Fibroblast of lung (primary cell): Measurements from ENCODE around the gene PIEZO2. TPM values are rescaled to one million over a fixed set of nuclear protein-coding genes. Genes with fewer than 3 reads are reported as not detected.

Source experiments
- DNase-seq, 2 donors: peaks; one replicate each; pipeline versions ENCODE4 v3.0.0 to v3.0.0-alpha.2; 2010; ENCODE audit warnings: low read depth in 2 of 2
- H2AFZ ChIP-seq: 2 replicates; pipeline ENCODE4 v1.5.1; 2012; ENCODE audit warnings: low read length, control low read depth, inconsistent platforms
- H3K27ac ChIP-seq: 2 replicates; pipeline ENCODE4 v1.5.1; 2011; ENCODE audit warnings: low read length, control low read depth; ENCODE audit not compliant: insufficient read depth
- H3K27me3 ChIP-seq: 2 replicates; pipeline ENCODE4 v1.5.1; 2011; ENCODE audit warnings: mild to moderate bottlenecking, low read length; ENCODE audit not compliant: control insufficient read depth, insufficient read depth
- H3K36me3 ChIP-seq: 2 replicates; pipeline ENCODE4 v1.5.1; 2011; ENCODE audit warnings: low read length; ENCODE audit not compliant: control insufficient read depth, insufficient read depth
- H3K4me1 ChIP-seq: 2 replicates; pipeline ENCODE4 v1.5.1; 2011; ENCODE audit warnings: low read length; ENCODE audit not compliant: control insufficient read depth, insufficient read depth; ENCODE audit errors: extremely low read depth
- H3K4me2 ChIP-seq: 2 replicates; pipeline ENCODE4 v1.5.1; 2011; ENCODE audit warnings: low read length, control low read depth; ENCODE audit not compliant: insufficient read depth; ENCODE audit errors: extremely low read depth
- H3K4me3 ChIP-seq, 4 experiments: fragments of 200-600 bp in 1 of 4; sonication (generic) in 1 of 4; replicated peaks in 1 of 4; 2 replicates each; pipeline ENCODE4 v1.5.1; 2011 to 2016; ENCODE audit warnings: low read length in 4 of 4, low read depth in 3 of 4, mild to moderate bottlenecking in 3 of 4, control low read depth in 2 of 4, inconsistent platforms in 1 of 4, mixed read lengths in 1 of 4; ENCODE audit not compliant: insufficient read depth in 1 of 4; ENCODE audit errors: control extremely low read depth in 1 of 4
- H3K79me2 ChIP-seq: 2 replicates; pipeline ENCODE4 v1.5.1; 2012; ENCODE audit warnings: mild to moderate bottlenecking, low read length, inconsistent platforms; ENCODE audit not compliant: control insufficient read depth, insufficient read depth
- H3K9ac ChIP-seq: 2 replicates; pipeline ENCODE4 v1.5.1; 2011; ENCODE audit warnings: mild to moderate bottlenecking, low read length, control low read depth; ENCODE audit not compliant: insufficient read depth
- H3K9me3 ChIP-seq: 2 replicates; pipeline ENCODE4 v1.5.1; 2012; ENCODE audit warnings: low read depth, low read length; ENCODE audit not compliant: control insufficient read depth, insufficient read depth
- H4K20me1 ChIP-seq: 2 replicates; pipeline ENCODE4 v1.5.1; 2011; ENCODE audit warnings: low read length; ENCODE audit not compliant: control insufficient read depth, insufficient read depth; ENCODE audit errors: extremely low read depth
- EZH2 ChIP-seq: IDR thresholded peaks from 2 replicates; pipeline ENCODE4 v1.5.1; 2012; ENCODE audit warnings: low read length, control low read depth, mild to moderate bottlenecking; ENCODE audit errors: missing control alignments
- polyA plus RNA-seq, 2 donors: library from polyadenylated mRNA; depleted of rRNA in 1 of 2; stranded (reverse) in 1 of 2; unstranded in 1 of 2; fragments of >200 nt; gene quantifications; 2 replicates each; pipeline ENCODE4 v1.2.1, GENCODE V29; 2011 to 2012; ENCODE audit warnings: missing spikeins in 1 of 2
- total RNA-seq: library from RNA; depleted of rRNA; stranded (reverse); fragments of >200 nt; gene quantifications from 2 replicates; pipeline ENCODE4 v1.2.1, GENCODE V29; 2014
- TF ChIP-seq, protein P1 (sequence below), 2 donors: IDR thresholded peaks in 1 of 2; conservative IDR thresholded peaks in 1 of 2; 1 replicate in 1 of 2; 2 replicates in 1 of 2; pipeline ENCODE4 v1.5.1; 2011 to 2012; ENCODE audit warnings: low read length in 2 of 2, control low read depth in 1 of 2, inconsistent platforms in 1 of 2, low read depth in 1 of 2, mild to moderate bottlenecking in 1 of 2

Gene PIEZO2
- total and polyA plus RNA-seq, 2 donors (not counting 1 experiment from before 2014, with no cell fraction given) = 1.2 to 6.6 TPM

DNA sequence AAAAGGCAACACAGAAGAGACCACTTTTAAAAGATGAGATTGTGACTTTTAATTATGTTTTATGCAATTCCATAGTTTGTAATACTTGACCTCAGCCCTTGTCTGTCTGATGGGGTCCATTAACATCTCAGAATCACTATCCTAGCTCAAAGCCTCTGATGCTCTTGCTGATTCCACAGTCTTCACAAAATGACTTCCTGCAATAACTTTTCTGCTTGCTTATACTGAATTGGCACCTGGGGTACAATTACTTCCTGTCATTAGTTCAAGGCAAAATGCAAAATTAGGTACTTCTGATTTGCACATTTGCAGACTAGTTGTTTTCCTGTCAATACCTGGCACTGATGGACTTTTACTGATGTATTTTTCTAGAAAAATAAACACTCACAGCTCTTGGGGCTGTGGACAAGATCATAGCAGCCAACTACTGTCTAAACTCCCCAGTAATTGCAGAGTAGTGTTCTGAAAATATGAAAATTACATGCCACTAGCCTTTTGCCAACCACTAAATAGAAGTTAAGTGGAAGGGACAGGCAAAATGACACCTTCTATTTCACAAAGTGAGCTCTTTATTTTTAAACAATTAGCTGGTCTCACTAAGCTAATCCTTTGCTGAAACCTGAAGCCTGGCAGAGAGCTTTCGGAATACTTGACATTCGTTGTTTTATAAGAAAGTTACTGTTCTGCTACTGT is 129.1 kb downstream of the PIEZO2 start:
- Histone ChIP-seq H3K4me2 (no peak overlapping the region), H2AFZ (no peak overlapping the region), H3K27me3 (no peaks in the 10 kb centered on the region), H3K79me2 (no peaks in the 10 kb centered on the region), H3K36me3 (no peaks in the 10 kb centered on the region), H3K9ac (no peak overlapping the region), H3K4me3 (no peak overlapping the region), H4K20me1 (no peaks in the 10 kb centered on the region), H3K27ac (no peak overlapping the region), H3K4me1 (no peaks in the 10 kb centered on the region), H3K9me3 (no peaks in the 10 kb centered on the region)
- TF ChIP-seq, protein P1, sequence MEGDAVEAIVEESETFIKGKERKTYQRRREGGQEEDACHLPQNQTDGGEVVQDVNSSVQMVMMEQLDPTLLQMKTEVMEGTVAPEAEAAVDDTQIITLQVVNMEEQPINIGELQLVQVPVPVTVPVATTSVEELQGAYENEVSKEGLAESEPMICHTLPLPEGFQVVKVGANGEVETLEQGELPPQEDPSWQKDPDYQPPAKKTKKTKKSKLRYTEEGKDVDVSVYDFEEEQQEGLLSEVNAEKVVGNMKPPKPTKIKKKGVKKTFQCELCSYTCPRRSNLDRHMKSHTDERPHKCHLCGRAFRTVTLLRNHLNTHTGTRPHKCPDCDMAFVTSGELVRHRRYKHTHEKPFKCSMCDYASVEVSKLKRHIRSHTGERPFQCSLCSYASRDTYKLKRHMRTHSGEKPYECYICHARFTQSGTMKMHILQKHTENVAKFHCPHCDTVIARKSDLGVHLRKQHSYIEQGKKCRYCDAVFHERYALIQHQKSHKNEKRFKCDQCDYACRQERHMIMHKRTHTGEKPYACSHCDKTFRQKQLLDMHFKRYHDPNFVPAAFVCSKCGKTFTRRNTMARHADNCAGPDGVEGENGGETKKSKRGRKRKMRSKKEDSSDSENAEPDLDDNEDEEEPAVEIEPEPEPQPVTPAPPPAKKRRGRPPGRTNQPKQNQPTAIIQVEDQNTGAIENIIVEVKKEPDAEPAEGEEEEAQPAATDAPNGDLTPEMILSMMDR (conservative IDR thresholded peaks at IDR 0.05 in 1 of 2, IDR thresholded peaks at IDR 0.05 in 1 of 2; ENCODE audit: low read depth in 1 of 2, low read length in 2 of 2) = no peak
- no peak for TF ChIP-seq EZH2
- DNase-seq = no peak

- H4K20me1 ChIP-seq = no peaks in the 10 kb centered on the region
- H3K36me3 ChIP-seq = no peaks in the 10 kb centered on the region
- H3K27ac ChIP-seq = no peak overlapping the region
- H3K4me3 ChIP-seq = no peak overlapping the region
- no peak overlapping the region for H3K4me2 ChIP-seq
- H3K9me3 ChIP-seq = no peaks in the 10 kb centered on the region
- no peak overlapping the region for H2AFZ ChIP-seq
- H3K4me1 ChIP-seq = no peaks in the 10 kb centered on the region
- no peak for TF ChIP-seq EZH2
- TF ChIP-seq, protein P1 (conservative IDR thresholded peaks at IDR 0.05 in 1 of 2, IDR thresholded peaks at IDR 0.05 in 1 of 2; ENCODE audit: low read depth in 1 of 2, low read length in 2 of 2) = no peak
- no peaks in the 10 kb centered on the region for H3K79me2 ChIP-seq
- no peak overlapping the region for H3K9ac ChIP-seq
- H3K27me3 ChIP-seq = no peaks in the 10 kb centered on the region
- DNase-seq = no peak
Measured at GRCh38 chr18:11019295-11020105, 129.9 kb downstream of the PIEZO2 start.

DNA sequence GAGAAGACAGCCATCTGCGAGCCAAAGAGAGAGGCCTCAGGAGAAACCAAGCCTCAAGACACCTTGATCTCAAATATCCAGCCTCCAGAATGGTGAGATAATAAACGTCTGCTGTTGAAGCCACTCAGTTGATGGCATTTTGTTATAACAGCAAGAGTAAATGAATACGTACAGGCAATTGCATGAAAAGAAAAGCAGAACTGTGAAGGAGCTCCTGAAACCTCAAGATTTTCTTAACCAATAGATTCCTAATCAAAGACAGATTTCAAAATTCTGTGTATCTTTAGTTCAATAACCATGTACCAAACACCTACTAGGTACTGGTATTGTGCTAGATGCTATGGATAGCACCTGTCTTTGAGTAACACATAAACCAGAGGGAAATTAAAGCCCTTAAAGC is 139.5 kb downstream of the PIEZO2 start:
- Histone ChIP-seq H3K36me3 (no peaks in the 10 kb centered on the region), H3K9ac (no peak overlapping the region), H3K4me2 (no peak overlapping the region), H3K27ac (no peak overlapping the region), H3K4me1 (no peaks in the 10 kb centered on the region), H3K4me3 (no peak overlapping the region), H3K9me3 (no peaks in the 10 kb centered on the region), H4K20me1 (no peaks in the 10 kb centered on the region), H3K27me3 (no peaks in the 10 kb centered on the region), H3K79me2 (no peaks in the 10 kb centered on the region), H2AFZ (no peak overlapping the region)
- no peak for TF ChIP-seq EZH2
- TF ChIP-seq, protein P1 (conservative IDR thresholded peaks at IDR 0.05 in 1 of 2, IDR thresholded peaks at IDR 0.05 in 1 of 2; ENCODE audit: low read depth in 1 of 2, low read length in 2 of 2) = no peak
- DNase-seq = no peak
